ENCODE measurements around the gene OTOP1.
"Not testable (repeated sequence)": the region's sequence is repeated elsewhere in the genome, so short reads cannot be mapped to it uniquely, and the experiment has no call there.

OTOP1 gene

DNA sequence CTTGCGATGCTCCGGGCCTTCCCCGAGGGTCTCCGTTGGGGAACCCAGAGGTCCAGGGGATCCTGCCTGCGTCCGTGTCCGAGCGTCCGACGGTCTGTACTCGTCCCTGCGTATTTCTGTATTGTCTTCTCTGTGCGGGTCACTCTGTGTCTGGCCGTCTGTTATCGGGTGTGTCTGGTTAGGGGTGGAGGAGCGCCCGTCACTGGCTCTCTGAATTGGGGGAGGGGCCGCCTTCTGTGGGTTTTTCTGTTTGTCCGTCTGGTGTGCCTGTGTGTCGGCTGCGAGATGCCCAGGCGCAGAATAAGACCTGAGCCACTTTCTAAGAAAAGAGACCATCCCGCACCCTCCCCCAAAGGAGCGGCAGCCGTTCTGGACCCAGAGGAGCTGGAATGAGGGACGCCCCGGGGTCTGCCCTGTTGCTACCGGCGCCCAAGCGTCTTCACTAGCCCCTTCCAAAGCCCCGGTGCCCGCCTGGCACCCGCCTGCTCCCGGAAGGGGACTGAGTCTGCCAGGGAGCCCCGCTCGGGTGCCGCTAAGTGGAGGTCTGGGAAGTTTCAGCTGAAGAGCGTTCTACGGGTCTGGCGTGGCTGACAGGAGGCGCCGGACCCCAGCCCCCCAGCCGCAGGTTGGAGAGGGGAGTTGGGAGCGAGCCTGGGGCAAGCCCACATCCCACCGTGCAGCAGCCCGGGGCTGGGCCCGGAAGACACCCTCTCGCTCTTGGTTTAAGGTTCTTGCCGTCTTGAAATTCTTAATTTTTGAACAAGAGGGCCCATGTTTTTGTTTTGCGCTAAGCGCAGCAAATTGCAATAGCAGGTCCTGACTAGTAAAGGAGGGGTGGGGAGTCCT is 1.0 kb upstream of the OTOP1 start:
- H3K27me3 ChIP-seq (ENCODE audit: insufficient read depth, low read depth, severe bottlenecking): peaks cover 24% of the 10 kb centered on the region
- H3K27ac ChIP-seq: no peak overlapping the region
- H3K4me3 ChIP-seq (ENCODE audit: low read depth, low read length): no peak overlapping the region
- no peak for DNase-seq
- TF ChIP-seq, protein P1, sequence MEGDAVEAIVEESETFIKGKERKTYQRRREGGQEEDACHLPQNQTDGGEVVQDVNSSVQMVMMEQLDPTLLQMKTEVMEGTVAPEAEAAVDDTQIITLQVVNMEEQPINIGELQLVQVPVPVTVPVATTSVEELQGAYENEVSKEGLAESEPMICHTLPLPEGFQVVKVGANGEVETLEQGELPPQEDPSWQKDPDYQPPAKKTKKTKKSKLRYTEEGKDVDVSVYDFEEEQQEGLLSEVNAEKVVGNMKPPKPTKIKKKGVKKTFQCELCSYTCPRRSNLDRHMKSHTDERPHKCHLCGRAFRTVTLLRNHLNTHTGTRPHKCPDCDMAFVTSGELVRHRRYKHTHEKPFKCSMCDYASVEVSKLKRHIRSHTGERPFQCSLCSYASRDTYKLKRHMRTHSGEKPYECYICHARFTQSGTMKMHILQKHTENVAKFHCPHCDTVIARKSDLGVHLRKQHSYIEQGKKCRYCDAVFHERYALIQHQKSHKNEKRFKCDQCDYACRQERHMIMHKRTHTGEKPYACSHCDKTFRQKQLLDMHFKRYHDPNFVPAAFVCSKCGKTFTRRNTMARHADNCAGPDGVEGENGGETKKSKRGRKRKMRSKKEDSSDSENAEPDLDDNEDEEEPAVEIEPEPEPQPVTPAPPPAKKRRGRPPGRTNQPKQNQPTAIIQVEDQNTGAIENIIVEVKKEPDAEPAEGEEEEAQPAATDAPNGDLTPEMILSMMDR (IDR thresholded peaks at IDR 0.05; ENCODE audit: low read depth, low read length): no peak
- H3K9me3 ChIP-seq (ENCODE audit: severe bottlenecking): no peaks in the 10 kb centered on the region
- H3K36me3 ChIP-seq: no peaks in the 10 kb centered on the region

DNA sequence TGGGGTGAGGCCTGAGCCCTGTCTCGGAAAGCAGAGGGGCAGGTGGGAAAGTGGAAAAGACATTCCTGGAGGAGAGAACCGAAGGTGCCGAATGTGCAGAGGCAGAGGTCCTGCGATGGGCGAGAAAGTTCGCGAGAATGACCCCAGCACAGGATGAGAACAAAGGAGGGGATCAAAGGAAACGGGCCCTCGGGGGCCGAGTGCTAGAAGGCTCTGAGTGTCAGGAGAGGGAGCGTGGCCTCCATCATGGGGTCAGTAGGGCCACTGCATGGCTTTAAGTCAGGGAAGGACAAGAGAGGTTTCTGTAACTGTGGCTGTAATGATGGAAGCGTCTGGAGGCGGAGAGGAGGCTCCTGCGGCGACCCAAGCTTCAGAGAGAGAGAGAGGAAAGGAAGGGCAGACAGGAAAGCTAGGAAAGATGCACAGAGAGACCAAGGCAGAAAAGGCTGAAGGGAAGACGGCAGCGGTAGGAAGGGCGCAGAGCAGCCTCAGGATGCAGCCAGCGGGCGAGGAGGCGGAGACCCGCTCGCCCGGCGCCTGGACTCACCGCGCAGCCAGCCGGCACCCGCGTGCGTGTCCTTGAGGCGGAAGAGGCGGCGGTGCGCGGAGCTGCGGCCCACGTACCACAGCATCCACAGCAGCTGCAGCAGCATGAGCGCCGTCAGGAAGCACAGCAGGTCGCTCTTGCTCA is 669 bp downstream of the OTOP1 start:
- Histone ChIP-seq H3K4me3 (ENCODE audit: low read depth, low read length) (peak overlapping the region; percentile 18; the same call in 1 of the 2 replicates), H3K36me3 (no peaks in the 10 kb centered on the region), H3K9me3 (ENCODE audit: severe bottlenecking) (no peaks in the 10 kb centered on the region), H3K27me3 (ENCODE audit: insufficient read depth, low read depth, severe bottlenecking) (peaks cover 30% of the 10 kb centered on the region), H3K27ac (no peak overlapping the region)
- TF ChIP-seq, protein P1 (IDR thresholded peaks at IDR 0.05; ENCODE audit: low read depth, low read length): no peak
- peak; percentile 17 for DNase-seq

DNA sequence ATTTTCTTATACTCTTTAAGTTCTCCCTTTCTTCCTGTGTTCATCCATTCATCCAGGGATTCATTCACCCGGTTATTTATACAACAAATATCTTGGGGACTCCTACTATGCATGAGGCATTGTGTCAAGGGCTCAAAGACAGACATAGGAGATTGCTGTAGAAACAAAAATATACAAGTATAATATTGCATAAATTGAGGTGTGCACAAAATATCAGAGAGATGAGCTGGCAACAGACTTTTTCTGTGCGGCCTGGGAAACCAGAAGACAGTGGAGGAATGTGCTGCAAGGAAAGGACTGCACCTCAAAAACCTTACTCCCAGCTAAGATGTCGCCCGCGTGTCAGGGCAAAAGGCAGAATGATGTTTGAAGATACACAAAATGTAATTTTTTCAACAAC is 9.6 kb downstream of the OTOP1 start:
- H3K36me3 ChIP-seq: no peaks in the 10 kb centered on the region
- TF ChIP-seq, protein P1 (IDR thresholded peaks at IDR 0.05; ENCODE audit: low read depth, low read length): no peak
- H3K4me3 ChIP-seq (ENCODE audit: low read depth, low read length): no peak overlapping the region
- H3K27ac ChIP-seq: no peak overlapping the region
- no peak for DNase-seq
- H3K9me3 ChIP-seq (ENCODE audit: severe bottlenecking): no peaks in the 10 kb centered on the region
- H3K27me3 ChIP-seq (ENCODE audit: insufficient read depth, low read depth, severe bottlenecking): peaks cover 10% of the 10 kb centered on the region

DNA sequence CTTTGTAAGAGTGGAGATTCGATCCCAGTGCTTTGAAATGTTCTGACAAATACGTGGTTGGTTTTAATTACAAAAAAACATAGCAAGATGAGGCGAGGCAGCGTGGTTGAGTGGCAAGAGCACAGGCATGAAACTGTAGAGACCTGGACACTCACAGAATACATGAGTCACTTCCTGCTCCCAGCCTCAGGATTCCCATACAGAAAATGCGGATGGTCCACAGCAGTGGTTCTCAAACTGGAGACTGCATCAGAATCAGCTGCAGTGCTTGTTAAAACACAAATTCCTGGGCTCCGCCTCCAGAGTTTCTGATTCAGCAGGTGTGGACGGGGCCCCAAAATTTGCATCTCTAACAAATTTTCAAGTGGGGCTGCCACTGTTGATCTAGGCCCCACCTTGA is 10.1 kb downstream of the OTOP1 start:
- TF ChIP-seq, protein P1 (IDR thresholded peaks at IDR 0.05; ENCODE audit: low read depth, low read length): no peak
- Histone ChIP-seq H3K36me3 (no peaks in the 10 kb centered on the region), H3K27ac (no peak overlapping the region), H3K27me3 (ENCODE audit: insufficient read depth, low read depth, severe bottlenecking) (peaks cover 7% of the 10 kb centered on the region), H3K4me3 (ENCODE audit: low read depth, low read length) (no peak overlapping the region), H3K9me3 (ENCODE audit: severe bottlenecking) (no peaks in the 10 kb centered on the region)
- DNase-seq: no peak

DNA sequence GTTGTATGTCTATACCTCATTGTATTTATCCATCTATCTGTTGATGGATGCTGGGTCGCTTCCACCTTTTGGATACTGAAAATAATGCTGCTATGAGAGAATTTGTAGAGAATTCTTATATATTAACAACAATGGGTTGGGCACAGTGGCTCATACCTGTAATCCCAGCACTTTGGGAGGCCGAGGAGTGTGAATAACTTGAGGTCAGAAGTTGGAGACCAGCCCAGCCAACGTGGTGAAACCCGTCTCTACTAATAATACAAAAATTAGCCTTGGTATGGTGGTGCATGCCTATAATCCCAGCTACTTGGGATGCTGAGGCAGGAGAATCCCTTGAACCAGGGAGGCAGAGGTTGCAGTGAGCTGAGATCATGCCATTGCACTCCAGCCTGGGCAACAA is 13.1 kb downstream of the OTOP1 start:
- H3K27me3 ChIP-seq (ENCODE audit: insufficient read depth, low read depth, severe bottlenecking); H3K36me3 ChIP-seq; H3K4me3 ChIP-seq (ENCODE audit: low read depth, low read length); DNase-seq; H3K9me3 ChIP-seq (ENCODE audit: severe bottlenecking); H3K27ac ChIP-seq: not testable (repeated sequence)

DNA sequence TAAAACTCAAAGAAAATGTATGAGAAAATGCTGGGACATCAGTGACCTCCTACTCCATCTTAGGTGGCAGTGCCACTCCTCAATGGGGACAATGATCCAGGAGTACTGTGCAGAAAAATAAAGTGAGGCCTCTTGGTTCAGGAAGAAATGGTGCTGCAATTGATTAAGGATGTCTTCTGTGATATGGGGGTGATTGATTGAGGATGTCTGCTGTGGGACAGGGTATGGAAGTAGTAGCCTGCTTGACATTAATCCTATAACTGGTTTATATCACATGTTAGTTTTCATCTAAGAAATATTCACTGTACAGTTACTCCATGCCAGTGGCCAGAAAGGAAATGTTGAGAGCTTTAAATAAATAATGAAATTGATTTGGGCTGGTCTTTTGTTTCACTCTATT is 20.5 kb downstream of the OTOP1 start:
- Histone ChIP-seq H3K27me3 (ENCODE audit: insufficient read depth, low read depth, severe bottlenecking) (peaks cover 5% of the 10 kb centered on the region), H3K4me3 (ENCODE audit: low read depth, low read length) (no peak overlapping the region)
- DNase-seq: no peak

More for the DNA sequence above, 20.5 kb downstream of the OTOP1 start:
- Histone ChIP-seq H3K36me3 (no peaks in the 10 kb centered on the region), H3K9me3 (ENCODE audit: severe bottlenecking) (peaks cover 5% of the 10 kb centered on the region), H3K27ac (no peak overlapping the region)
- TF ChIP-seq, protein P1 (IDR thresholded peaks at IDR 0.05; ENCODE audit: low read depth, low read length): no peak

Data from WERI-Rb-1 (cell line).